Measurements from ENCODE around the gene TBKBP1.

GRCh38 chr17:47745037-47745380 is 51.0 kb downstream of the TBKBP1 start:
- TF ChIP-seq MAFK (IDR thresholded peaks at IDR 0.05; ENCODE audit: low read length) (no peak), ZNF274 (IDR thresholded peaks at IDR 0.05; ENCODE audit: borderline replicate concordance, low read depth, low read length) (no peak)
